Iris pigment epithelial cell (primary cell): ENCODE results near the gene HPCA.
A peak's percentile ranks its signal among the peaks of the same experiment; 100 is the strongest.

Source experiments
- DNase-seq: peaks from one replicate; pipeline ENCODE4 v3.0.0-alpha.2; 2011; ENCODE audit warnings: low read depth

HPCA gene

GRCh38 chr1:32886004-32886827 lies at the start of gene HPCA:
TSS of gene HPCA (plus strand) at chr1:32886491. CDS start at chr1:32888899, 2,408 bp downstream.
- peak; percentile 45 for DNase-seq

GRCh38 chr1:32848354-32849063 lies 37.8 kb upstream of the HPCA start:
- DNase-seq = no peak

DNA sequence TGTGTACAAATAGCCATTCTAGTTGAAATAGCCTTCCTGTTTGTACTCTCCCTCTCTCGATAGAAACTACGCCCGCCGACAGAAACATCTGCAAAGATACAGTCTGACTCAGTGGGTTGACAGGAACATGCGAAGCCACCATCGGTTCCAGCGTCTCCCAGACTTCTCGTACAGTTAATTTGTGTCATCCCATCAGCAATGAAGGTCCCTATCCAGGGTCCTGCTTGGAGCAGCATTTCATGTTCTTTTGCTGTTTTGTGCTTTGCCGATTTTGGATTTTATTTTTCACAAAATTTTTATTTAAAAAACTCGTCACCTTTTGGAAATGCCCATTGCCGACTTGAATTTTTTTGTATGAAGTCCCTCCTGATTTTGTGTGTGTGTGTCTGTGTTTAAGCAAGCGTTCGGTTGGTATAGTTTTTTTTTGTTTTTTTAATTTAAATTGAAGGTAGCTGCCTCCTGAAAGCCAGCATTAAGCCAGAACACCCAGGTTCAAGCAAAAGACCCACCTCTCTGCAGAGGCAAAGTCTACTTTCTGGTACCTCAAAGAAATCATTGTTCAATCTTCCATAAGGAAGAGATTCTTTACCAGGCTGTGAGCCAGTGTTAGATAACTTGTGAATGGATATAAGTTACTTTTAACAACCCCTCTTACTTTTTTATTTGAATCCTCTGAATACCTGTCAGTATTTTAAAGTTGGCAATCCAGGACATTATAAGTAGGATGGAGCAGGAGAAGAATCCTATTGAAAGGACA lies 30.3 kb upstream of the HPCA start:
- no peak for DNase-seq

GRCh38 chr1:32858136-32858535 lies 28.2 kb upstream of the HPCA start:
- DNase-seq = no peak

GRCh38 chr1:32858791-32859190 lies 27.5 kb upstream of the HPCA start:
- DNase-seq = no peak

DNA sequence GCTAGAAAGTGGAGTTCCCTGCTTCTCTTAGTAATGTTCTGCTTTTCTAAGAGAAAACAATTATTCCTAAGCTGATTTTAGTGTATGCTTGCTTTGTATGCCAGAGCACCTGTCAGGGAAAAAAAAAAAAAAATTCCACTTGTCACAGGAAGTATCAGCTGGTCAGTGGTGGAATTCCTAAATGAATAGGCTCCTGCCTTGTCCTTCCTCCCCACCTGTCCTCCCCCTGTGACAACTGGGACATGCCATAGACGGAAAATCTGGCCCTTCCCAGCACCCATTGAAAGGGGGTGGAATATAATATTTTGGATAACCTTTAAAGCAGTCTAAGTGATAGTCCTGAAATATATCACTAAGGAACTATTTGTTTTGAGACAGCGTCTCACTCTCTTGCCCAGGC lies 26.4 kb upstream of the HPCA start:
- no peak for DNase-seq

DNA sequence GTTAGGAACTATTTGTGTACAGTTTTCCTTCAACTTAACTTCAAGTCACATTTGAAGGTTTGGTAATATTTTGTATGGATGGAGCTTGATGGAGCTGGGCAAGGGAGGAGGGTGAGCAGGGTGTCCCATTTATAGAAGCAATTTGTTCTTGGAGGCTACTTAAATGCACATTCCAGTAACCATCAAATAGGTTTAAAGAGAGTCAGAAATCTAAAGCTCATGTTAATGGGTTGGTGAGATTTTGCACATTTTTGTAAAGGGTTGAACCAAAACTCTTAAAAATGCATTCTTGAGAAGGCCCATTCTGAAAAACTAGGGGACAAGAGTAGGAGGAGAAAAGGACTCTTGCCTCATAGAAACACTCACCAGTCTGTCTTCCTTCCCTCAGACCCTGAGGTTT lies 25.7 kb upstream of the HPCA start:
- no peak for DNase-seq

- no peak for DNase-seq
Measured at GRCh38 chr1:32861904-32862695, 24.2 kb upstream of the HPCA start.

DNA sequence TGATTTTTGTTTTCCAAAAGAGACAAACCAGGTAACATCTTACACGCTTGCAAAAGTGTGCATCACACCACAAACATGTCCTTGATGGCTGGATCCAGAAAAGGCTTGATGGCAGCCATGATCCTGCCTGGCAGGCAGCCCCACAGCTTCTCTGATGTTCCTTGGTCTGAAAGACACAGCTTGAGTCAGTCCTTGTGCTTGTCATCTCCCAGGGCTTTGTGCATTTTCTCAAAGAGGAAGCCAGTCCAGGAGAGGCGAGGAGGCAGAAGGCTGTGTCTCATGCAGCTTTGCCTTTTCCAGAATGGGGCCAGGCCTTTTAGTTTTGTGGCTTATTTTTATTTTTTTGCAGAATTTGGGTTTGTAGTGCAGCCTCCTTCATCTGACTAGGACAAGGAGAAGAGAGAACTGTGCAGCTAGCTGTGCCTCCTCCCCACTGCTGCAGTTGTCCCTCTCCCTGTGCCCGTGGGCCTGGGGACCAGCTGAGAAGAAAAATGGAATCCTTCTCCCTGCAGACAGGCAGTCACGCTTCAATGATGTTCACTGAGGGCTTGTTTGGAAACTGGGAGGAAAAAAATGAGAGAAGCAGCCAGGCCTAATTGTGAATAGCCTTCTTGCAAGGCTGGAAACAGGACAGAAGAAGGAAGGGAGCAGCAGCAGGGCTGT lies 22.9 kb upstream of the HPCA start:
- no peak for DNase-seq

DNA sequence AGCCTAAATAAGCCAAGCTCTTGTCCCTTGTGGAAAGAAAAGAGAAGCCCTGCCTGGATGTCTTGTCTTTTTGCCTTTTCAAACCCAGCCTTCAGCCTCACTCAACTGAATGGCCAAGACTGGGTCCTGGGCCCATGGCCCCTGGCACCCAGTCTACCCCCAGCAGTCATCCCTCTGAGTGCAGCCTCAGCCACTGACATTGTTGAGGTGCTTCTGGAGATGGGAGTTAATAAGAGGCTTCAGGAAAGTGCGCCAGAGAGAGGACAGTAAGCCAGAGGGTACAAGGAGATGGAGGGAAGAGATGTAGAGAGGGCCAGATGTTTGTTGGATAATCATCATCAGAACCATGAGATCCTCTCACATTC lies 22.4 kb upstream of the HPCA start:
- no peak for DNase-seq

DNA sequence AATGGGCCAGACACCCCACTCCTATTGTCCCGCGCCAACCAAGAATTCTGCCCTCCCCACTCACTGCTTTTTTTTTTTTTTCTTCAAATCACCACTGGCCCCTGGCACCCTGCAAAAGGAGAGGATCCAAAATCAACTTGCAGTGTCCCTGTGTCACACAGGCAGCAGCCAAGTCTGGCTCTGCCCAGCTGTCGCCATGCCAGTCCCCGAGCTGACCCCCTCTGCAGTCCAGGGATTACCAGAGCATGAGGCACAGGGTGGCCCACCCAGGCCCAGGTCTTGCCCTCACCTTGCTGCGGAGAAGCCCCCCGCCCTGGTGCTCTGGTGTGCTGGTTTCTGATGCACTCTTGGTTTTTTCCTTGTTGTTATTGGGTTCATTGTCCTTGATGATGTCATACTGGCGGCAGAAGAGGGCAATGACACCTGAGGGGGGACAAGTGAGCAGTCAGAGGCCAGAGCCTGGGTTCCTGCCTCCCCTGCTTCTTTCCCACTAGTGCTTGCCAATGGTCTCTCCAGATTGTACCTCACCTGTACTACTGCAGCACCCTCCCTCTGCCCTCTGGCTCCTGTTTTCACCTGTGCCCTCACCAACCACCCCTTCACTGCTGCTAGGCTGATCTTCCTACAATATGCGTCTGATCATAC lies 21.8 kb upstream of the HPCA start:
- DNase-seq = no peak

GRCh38 chr1:32865639-32866405 lies 20.5 kb upstream of the HPCA start:
- DNase-seq = no peak

DNA sequence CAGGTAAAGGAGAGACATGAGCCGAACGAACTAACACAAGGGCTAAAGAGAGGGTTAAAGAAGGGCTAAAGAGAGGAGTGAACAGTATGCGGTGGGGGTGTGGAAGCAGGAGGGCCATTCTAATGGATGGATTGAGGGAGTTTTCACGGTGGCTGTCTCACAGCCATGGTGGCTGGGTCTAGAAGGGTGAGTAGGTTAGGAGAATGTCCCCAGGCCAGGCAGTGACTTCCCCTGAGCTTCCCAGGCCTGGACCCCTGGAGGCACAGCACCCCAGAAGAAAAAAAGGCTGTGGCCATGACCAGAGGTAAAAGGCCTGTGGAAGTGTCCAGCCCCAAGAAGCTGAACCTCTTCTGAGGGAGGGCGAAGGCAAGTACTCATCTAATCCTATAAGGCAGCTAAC lies 19.1 kb upstream of the HPCA start:
- no peak for DNase-seq

GRCh38 chr1:32867671-32868070 lies 18.6 kb upstream of the HPCA start:
- DNase-seq = no peak

GRCh38 chr1:32868085-32868484 lies 18.2 kb upstream of the HPCA start:
- DNase-seq = no peak

DNA sequence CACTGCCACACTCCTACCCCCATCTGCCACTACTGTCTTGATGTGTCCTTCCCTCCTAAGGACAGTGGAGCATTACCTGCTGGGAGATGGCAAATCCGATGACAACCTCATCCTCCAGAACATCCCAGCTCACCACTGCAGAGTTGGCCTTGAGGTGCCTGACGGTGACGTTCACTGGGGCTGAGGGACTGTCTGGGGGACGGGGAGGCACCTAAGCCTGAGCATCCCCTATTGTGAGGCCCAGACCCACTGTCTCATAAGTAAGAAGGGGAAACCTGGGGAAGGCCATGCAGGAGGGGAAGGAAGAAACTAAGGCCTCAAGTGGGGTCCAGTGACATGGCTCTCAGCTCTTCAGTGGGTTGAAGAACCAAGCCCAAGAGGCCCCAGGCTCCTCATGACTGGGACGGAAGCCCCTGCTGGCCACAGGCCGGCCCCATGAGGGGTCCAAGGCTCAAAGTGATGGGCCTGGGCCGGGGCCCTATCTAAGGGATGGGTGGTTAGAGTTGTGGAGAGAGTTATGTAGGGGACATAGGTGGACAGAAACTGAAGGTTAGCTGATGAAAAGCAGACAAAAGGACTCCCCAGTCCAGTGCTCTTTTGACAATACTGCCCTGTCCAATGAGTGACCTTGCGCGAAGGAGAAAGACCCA lies 17.4 kb upstream of the HPCA start:
- no peak for DNase-seq

DNA sequence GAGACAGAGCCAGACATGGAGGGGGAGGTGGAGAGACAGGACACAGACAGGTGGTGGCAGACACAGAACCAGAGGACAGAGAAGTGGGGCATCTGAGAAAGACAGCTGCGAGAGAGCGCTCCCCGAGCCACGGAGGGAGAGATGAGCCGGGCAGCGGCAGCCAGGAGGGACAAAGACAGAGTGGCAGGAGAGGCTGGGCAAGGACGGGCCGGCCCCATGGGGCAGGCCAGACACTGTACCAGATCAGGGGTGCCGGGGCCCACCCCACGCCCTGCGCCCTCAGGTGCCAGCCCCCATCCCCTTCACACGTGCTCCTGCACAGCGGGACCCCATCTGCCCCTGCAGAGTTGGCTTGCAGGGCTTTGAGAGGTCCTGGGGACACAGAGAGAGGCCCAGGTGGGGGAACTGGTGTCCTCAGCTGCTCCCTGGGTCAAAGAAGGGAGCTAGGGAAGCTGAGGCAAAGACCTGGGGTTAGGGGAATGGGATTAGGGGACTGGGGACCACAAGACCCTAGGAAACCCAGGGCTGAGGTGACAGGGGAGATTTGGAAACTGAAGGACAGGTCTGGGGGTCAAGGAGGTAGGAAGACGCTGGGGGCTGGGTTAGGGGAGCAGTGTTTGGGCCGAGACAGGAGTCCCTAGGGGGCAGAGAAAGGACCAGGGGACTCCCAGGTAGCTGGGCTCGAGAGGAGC lies 16.2 kb upstream of the HPCA start:
- no peak for DNase-seq

DNA sequence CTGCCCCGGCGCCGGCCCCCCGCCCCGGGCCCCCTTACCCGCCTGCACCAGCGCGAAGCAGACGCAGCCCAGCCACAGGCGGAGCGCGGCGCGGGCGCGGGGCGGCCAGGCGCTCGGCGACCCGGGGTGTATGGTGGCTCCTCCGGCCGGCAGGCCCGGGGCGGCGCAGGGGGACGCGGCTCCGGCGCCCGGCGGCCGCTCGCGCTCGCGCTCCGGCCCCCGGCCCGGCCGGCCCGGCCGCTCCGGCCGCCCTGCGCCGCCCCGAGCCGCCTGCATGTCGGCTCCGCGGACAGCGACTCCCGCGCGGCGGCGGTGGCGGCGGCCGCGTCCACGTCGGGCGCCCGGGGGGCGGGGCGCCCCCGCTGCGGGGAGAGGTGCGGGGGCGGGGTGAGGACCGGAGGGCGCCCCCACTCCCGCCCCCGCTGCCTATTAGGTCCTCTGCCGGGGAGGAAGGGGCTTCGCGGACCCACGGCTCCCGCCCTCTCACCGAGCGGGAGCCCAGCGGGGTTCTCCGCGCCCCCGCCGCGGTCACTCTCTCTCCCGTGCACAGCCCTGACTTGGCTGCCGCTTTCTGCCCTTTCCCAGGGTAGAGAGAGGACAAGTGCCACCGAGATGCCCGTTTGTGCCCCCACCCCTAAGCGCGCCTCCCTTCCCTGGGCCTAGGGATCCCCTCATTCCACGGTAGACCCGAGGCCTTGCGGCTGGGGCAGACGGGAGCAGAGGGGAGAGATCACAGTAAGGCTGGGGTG lies 15.5 kb upstream of the HPCA start, which contains the start of gene FNDC5:
Gene FNDC5 (minus strand): TSS at position 298 of the 749 bp plus-strand sequence.
- DNase-seq = peak; percentile 18
